ENCODE measurements around the gene TEX52.
"Not testable (repeated sequence)": the region's sequence is repeated elsewhere in the genome, so short reads cannot be mapped to it uniquely, and the experiment has no call there.

The TEX52 gene

DNA sequence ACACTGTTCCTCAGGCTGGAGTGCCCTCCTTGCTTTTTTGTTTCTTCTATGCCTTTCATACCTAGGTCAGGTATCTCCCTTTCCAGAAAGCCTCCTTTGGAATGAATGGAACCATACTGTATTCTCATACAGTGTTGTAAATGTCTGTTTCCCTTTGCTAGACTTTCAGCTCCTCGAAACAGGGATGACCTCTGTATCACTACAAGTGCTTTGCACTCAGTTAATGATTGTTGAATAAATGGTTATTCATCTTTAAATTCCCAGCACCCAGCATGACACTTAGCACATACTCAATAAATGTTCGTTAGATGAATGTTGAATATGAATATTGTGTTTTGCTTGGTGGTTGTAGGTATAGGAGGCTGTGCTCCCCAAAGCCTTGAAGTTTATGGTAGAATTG lies 28.0 kb upstream of the TEX52 start:
- DNase-seq (ENCODE audit: low read depth in 2 of 2) = no peak
- no peak overlapping the region for H3K4me3 ChIP-seq (replicated peaks in 1 of 2; ENCODE audit: low read depth in 2 of 2, low read length in 2 of 2)
- no peak for TF ChIP-seq CTCF (IDR thresholded peaks at IDR 0.05; ENCODE audit: low read depth, low read length)

GRCh38 chr12:2879853-2880252 lies 23.0 kb upstream of the TEX52 start:
- H3K4me3 ChIP-seq (replicated peaks in 1 of 2; ENCODE audit: low read depth in 2 of 2, low read length in 2 of 2) = no peak overlapping the region
- DNase-seq (ENCODE audit: low read depth in 2 of 2) = no peak
- TF ChIP-seq CTCF (IDR thresholded peaks at IDR 0.05; ENCODE audit: low read depth, low read length) = no peak

GRCh38 chr12:2877953-2878732 lies 21.3 kb upstream of the TEX52 start:
- peak overlapping the region; percentile 74 to 88 for H3K4me3 ChIP-seq (replicated peaks in 1 of 2; ENCODE audit: low read depth in 2 of 2, low read length in 2 of 2)
- peak; percentile 35 to 71 for DNase-seq (ENCODE audit: low read depth in 2 of 2)
- TF ChIP-seq CTCF (IDR thresholded peaks at IDR 0.05; ENCODE audit: low read depth, low read length) = no peak

- peak within 1 kb of the TSS; percentile 74 to 88 for H3K4me3 ChIP-seq (replicated peaks in 1 of 2; ENCODE audit: low read depth in 2 of 2, low read length in 2 of 2)
- TF ChIP-seq CTCF (IDR thresholded peaks at IDR 0.05; ENCODE audit: low read depth, low read length) = no peak
- DNase-seq (ENCODE audit: low read depth in 2 of 2) = peak; percentile 90 to 92
Observed at GRCh38 chr12:2877047-2877952, 20.5 kb upstream of the TEX52 start, which contains the start of the genes FOXM1 and RHNO1. Gene FOXM1, minus strand, starts transcription at chr12:2877174. Its CDS starts 2,696 bp downstream, at chr12:2874478. Gene RHNO1, plus strand, starts transcription at chr12:2877223. Its CDS starts 8,144 bp downstream, at chr12:2885367.

DNA sequence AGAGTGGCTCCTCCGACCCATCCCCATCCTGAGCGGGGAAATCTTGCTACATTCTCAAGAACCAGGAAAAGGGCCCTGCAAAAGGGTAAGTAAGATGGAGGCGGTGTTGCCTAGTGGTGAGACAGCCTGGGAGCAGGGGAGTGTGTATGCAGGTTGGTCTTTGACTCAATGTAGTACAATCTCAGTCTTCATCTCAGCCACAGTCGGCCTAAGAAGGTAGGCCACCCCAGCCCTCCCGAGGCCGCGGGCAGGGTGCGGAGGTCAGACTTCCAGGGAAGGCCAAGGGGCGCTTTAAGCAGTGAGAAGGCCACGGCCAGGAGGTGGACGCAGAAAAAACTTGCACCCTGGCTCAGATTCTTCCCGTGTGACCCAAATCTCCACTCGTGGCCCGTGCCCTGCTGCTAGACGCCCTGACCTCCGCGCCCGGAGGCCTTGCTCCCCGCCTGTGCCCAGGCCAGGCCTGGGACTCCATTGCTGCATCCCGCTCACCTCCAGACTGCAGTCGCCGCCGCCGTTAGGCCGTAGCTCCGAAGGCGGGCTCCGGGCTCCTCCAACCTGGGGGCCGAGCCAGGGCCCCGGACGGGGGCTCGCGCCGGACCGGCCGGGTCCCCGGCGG lies 19.7 kb upstream of the TEX52 start:
- peak overlapping the region; percentile 74 to 88 for H3K4me3 ChIP-seq (replicated peaks in 1 of 2; ENCODE audit: low read depth in 2 of 2, low read length in 2 of 2)
- peak; percentile 25 to 54 for DNase-seq (ENCODE audit: low read depth in 2 of 2)
- peak; percentile 7 for TF ChIP-seq CTCF (IDR thresholded peaks at IDR 0.05; ENCODE audit: low read depth, low read length)

GRCh38 chr12:2868986-2869632 lies 12.3 kb upstream of the TEX52 start:
- DNase-seq (ENCODE audit: low read depth in 2 of 2) = peak in 1 of 2 donors; percentile 46
- H3K4me3 ChIP-seq (replicated peaks in 1 of 2; ENCODE audit: low read depth in 2 of 2, low read length in 2 of 2) = not testable (repeated sequence)

All from cardiac fibroblast (primary cell).